ENCODE results near the gene GCLC. TPM values are rescaled to one million over a fixed set of nuclear protein-coding genes. Genes with fewer than 3 reads are reported as not detected.

The GCLC gene
- polyA plus RNA-seq, 3 donors, result 6.4 to 15.7 (median 10.1) TPM

DNA sequence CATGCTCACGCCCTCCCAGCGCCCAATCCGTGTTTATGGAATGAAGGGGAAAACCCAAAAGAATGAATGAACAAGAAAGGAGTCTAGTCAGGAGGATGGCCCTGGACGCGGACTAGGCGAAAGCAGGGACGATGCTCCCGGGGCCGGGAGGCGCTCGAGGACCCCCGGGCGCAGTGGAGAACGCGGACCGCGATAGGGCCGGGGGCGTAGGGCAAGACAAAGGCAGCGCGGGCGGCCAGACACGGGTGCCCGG lies 758 bp downstream of the GCLC start:
- Histone ChIP-seq H4K20me1 (ENCODE audit: insufficient read depth, low read length) (peaks cover 36% of the 10 kb centered on the region), H3K9ac (ENCODE audit: insufficient read depth, low read length, poor library complexity, severe bottlenecking) (peak overlapping the region; percentile 85), H3K4me3 (replicated peaks in 1 of 3; ENCODE audit: low read depth in 2 of 3, low read length in 3 of 3) (peak overlapping the region; percentile 52 to 89 (median 84)), H3K36me3 (replicated peaks in 1 of 2; ENCODE audit: control insufficient read depth in 1 of 2, insufficient read depth in 2 of 2, low read length in 2 of 2) (peaks cover 0 to 2% of the 10 kb centered on the region in 2 donors), H3K4me2 (replicated peaks; ENCODE audit: extremely low read depth, low read length, poor library complexity, severe bottlenecking) (peak overlapping the region; percentile 90), H3K4me1 (ENCODE audit: control insufficient read depth in 1 of 2, insufficient read depth in 2 of 2, low read length in 2 of 2) (peaks cover 40 to 50% of the 10 kb centered on the region in 2 donors), H3K27me3 (ENCODE audit: control insufficient read depth in 2 of 2, insufficient read depth in 2 of 2, low read length in 2 of 2) (no peaks in the 10 kb centered on the region), H3K79me2 (ENCODE audit: insufficient read depth, low read length) (peaks cover 51% of the 10 kb centered on the region), H3K27ac (ENCODE audit: low read depth in 1 of 2, low read length in 2 of 2) (peak overlapping the region; percentile 48 to 83), H3K9me3 (replicated peaks in 1 of 2; ENCODE audit: control insufficient read depth in 1 of 2, insufficient read depth in 1 of 2, low read length in 2 of 2) (no peaks in the 10 kb centered on the region), H2AFZ (ENCODE audit: insufficient read depth, low read depth, low read length, poor library complexity, severe bottlenecking) (peak overlapping the region; percentile 88)
- H3K4me1 Mint-ChIP-seq, result peaks cover 56% of the 10 kb centered on the region
- H3K4me3 Mint-ChIP-seq, result peak overlapping the region; percentile 97
- intact Hi-C loops (cut with micrococcal nuclease), result loop anchor here (2.0 kb wide), 2 partner anchors 103 to 107 kb away; no protein-coding TSS in a partner anchor
- peaks cover 2 to 9% (median 5%) of the 10 kb centered on the region in 3 donors for H3K27me3 Mint-ChIP-seq (ENCODE audit: low read depth in 3 of 3)
- DNase-seq, result peak in 1 of 3 donors; percentile 12
- under 1% methylated on average over 24 of the region's 24 CpGs for WGBS (ENCODE audit: insufficient coverage)
- peaks cover 0 to 2% (median 0%) of the 10 kb centered on the region in 7 donors for H3K9me3 Mint-ChIP-seq
- H3K27ac Mint-ChIP-seq, result peak overlapping the region; percentile 45 to 89 (median 82)
- TF ChIP-seq, protein P1, sequence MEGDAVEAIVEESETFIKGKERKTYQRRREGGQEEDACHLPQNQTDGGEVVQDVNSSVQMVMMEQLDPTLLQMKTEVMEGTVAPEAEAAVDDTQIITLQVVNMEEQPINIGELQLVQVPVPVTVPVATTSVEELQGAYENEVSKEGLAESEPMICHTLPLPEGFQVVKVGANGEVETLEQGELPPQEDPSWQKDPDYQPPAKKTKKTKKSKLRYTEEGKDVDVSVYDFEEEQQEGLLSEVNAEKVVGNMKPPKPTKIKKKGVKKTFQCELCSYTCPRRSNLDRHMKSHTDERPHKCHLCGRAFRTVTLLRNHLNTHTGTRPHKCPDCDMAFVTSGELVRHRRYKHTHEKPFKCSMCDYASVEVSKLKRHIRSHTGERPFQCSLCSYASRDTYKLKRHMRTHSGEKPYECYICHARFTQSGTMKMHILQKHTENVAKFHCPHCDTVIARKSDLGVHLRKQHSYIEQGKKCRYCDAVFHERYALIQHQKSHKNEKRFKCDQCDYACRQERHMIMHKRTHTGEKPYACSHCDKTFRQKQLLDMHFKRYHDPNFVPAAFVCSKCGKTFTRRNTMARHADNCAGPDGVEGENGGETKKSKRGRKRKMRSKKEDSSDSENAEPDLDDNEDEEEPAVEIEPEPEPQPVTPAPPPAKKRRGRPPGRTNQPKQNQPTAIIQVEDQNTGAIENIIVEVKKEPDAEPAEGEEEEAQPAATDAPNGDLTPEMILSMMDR (IDR thresholded peaks at IDR 0.05), result no peak
- peaks cover 5 to 10% of the 10 kb centered on the region in 2 donors for H3K36me3 Mint-ChIP-seq

DNA sequence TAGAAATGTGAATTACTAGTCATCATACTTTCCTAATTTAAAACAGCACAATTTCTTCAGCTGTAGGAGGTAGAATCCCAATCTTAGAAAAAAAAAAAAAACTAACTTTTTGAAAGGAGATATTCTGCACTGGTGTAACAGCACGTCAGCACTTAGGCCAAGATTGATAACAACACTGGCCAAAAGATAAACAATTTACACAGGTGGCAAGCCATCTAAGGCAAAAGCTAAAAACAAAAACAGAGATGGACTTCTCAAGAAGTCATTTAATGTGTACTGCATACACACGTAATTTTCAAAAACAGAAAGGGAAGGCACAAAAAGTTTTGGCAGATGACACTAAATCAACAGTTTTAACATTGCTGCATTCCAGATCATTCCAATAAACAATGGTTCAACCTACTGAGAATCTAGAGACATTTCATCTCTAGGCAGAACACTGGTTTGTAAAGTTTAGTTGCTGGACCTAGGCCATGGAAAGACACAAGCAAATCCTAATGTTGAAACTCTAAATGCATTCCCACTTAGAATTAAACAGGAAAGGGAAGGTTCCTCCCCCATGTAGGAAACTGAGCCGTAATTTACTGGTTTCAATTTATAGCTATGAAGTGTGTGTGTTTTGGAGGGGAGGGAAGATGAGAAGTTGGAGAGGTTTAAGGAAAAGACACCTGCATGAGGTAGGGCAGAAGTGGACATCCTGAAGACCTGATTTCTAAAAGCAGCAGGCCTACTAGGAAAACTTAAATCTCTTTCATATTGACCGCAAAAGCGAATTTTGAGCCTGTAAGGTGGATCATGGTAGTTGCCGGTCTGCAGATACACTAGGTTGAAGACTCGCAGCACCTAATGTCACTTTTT lies 1.3 kb downstream of the GCLC start:
- H3K4me1 ChIP-seq (ENCODE audit: control insufficient read depth in 1 of 2, insufficient read depth in 2 of 2, low read length in 2 of 2), result peaks cover 39 to 49% of the 10 kb centered on the region in 2 donors
- peak overlapping the region; percentile 85 for H3K9ac ChIP-seq (ENCODE audit: insufficient read depth, low read length, poor library complexity, severe bottlenecking)
- H4K20me1 ChIP-seq (ENCODE audit: insufficient read depth, low read length), result peaks cover 40% of the 10 kb centered on the region
- peaks cover 56% of the 10 kb centered on the region for H3K79me2 ChIP-seq (ENCODE audit: insufficient read depth, low read length)
- peaks cover 5 to 15% of the 10 kb centered on the region in 2 donors for H3K36me3 Mint-ChIP-seq
- H3K9me3 Mint-ChIP-seq, result peaks cover 0 to 2% (median 0%) of the 10 kb centered on the region in 7 donors
- TF ChIP-seq, protein P1 (IDR thresholded peaks at IDR 0.05), result no peak
- H3K36me3 ChIP-seq (replicated peaks in 1 of 2; ENCODE audit: control insufficient read depth in 1 of 2, insufficient read depth in 2 of 2, low read length in 2 of 2), result peaks cover 0 to 5% of the 10 kb centered on the region in 2 donors
- H3K4me1 Mint-ChIP-seq, result peaks cover 55% of the 10 kb centered on the region
- H2AFZ ChIP-seq (ENCODE audit: insufficient read depth, low read depth, low read length, poor library complexity, severe bottlenecking), result peak overlapping the region; percentile 88
- H3K4me3 ChIP-seq (replicated peaks in 1 of 3; ENCODE audit: low read depth in 2 of 3, low read length in 3 of 3), result peak overlapping the region; percentile 52 to 89 (median 84)
- intact Hi-C loops (cut with micrococcal nuclease), result loop anchor here (2.0 kb wide), 2 partner anchors 103 to 107 kb away; no protein-coding TSS in a partner anchor
- H3K27me3 ChIP-seq (ENCODE audit: control insufficient read depth in 2 of 2, insufficient read depth in 2 of 2, low read length in 2 of 2), result no peaks in the 10 kb centered on the region
- H3K27ac ChIP-seq (ENCODE audit: low read depth in 1 of 2, low read length in 2 of 2), result peak overlapping the region; percentile 48 to 83
- peak overlapping the region; percentile 97 for H3K4me3 Mint-ChIP-seq
- H3K27me3 Mint-ChIP-seq (ENCODE audit: low read depth in 3 of 3), result peaks cover 2 to 9% (median 5%) of the 10 kb centered on the region in 3 donors
- no peak for DNase-seq
- H3K4me2 ChIP-seq (replicated peaks; ENCODE audit: extremely low read depth, low read length, poor library complexity, severe bottlenecking), result peak overlapping the region; percentile 90
- WGBS (ENCODE audit: insufficient coverage), result 29% methylated on average over 2 of the region's 7 CpGs
- H3K27ac Mint-ChIP-seq, result peak overlapping the region in 6 of 7 donors; percentile 75 to 89 (median 82)
- no peaks in the 10 kb centered on the region for H3K9me3 ChIP-seq (replicated peaks in 1 of 2; ENCODE audit: control insufficient read depth in 1 of 2, insufficient read depth in 1 of 2, low read length in 2 of 2)
